OCI-M2 (cell line): ENCODE results near the gene CAPN15.
"Not testable (repeated sequence)": the region's sequence is repeated elsewhere in the genome, so short reads cannot be mapped to it uniquely, and the experiment has no call there.

ENCODE experiments used
- DNase-seq: peaks from one replicate; lab custom pipeline; 2025; ENCODE audit not compliant: unreplicated experiment; lab: John Stamatoyannopoulos, UW

The CAPN15 gene

DNA sequence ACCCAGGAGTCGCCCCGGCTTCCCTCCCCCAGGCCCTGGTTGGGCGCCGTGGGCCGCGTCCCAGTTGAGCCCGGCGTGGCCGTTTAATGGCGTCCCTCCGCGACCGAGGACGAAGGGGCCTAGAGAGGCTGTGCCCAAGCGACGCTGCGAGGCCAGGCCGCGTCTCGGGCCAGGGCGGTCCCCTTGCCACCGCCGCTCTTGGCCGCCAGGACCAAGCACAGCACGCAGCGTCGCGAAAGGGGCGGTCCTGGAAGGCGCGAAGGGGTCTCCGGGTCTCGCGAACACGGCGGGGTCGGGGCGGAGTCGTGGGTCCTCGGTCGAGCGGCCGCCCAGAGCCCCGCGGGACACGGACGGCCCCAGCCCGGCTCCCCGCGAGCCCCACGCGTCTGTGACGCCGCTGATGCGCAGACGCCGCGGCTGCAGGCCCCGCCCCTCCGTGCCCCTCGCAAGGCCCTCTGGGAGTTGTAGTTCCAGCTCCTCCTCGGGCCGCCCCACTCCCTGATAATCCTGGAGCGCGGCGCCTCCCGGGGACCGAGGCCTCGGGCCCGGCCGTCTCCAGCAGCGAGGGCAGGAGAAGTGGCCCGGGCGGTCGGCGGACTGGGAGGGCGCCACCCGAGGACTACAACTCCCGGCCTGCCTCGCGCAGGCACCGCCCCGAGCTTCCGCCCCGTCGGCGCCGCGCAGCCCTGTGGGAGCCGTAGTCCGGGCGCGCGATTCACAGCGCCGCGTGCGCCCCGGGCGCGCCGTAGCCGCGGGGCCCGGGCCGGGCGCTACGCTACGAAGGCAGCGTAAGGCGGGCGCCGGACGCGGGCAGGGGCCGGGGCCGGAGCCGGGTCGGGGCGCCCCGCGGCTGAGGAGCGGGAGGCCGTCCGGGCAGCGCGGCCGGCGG is at the start of gene CAPN15:
TSS of gene CAPN15 (plus strand) at position 698 of the 889 bp plus-strand sequence. CDS start 19,127 bp downstream, outside the sequence.
- no peak for DNase-seq

DNA sequence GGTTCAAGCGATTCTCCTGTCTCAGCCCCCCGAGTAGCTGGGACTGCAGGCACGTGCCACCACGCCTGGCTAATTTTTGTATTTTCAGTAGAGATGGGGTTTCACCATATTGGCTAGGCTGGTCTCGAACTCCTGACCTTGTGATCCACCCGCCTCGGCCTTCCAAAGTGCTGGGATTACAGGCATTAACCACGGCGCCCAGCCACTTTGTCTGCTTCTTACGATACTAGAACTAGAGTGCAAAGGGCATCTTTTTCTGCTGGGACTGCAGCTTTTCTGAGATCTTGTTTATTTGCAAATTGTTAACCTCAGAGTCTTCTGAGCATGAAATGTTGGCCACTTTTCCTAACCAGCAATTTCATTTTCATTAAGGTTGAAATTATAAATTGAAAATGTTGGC is 49.2 kb upstream of the CAPN15 start:
- DNase-seq: not testable (repeated sequence)

DNA sequence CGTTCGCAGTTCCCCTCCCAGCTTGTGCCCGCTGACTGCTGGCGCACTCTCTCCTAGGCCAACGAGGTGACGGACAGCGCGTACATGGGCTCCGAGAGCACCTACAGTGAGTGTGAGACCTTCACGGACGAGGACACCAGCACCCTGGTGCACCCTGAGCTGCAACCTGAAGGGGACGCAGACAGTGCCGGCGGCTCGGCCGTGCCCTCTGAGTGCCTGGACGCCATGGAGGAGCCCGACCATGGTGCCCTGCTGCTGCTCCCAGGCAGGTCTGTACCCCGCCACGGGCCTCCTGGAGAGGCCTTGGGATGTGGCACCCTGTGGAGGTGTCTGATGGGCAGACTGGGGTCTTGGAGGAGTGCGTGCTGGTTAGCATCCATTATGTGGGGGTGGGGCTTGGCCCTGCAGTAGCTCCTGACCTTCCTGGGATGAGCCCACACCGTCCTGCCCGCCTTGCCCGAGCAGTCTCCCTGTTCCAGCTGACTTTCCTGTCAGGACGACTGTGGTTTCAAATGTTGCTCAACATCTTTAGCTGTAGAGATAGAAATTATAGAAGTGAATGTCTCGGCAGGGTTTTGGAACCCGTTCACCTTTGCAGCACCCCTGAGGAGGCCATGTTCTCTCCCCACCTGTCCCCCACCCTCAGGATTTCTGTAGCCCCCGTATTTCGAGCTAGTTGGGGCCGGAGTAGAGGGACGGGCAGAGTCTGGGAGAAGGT is 44.9 kb upstream of the CAPN15 start:
- no peak for DNase-seq

DNA sequence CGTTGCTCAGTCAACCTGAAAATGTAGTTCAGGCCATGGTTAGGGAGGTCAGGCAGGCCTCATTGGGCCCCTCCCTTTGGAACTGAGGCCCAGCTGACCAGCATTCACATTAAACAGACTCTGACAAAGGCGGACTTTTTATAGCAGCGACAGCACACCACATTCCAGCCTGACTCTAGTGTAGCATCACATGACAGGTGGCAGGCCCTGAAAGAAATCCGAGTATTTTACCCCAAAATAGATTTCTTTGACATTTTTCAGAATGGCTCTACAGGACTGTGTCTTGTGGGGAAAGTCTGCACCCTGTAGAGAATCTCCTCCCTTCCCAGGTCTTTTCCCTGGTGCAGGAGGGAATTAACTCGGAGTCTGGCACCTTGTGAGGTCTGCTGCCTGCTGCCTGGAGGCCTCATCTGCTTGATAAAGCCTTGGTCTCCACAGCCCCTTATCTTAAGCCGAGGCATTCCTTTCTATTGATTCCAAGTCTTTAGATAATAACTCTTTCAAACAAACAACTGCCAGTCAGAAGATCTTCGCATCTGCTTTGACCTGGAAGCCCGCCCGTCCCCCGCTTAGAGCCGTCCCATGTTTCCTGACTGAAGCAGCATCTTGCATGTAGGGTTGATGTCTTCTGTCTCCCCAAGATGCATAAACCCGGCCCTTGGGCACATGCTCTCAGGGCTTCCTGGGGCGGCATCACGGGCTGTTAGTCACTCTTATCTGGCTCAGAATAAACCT is 44.0 kb upstream of the CAPN15 start:
- no peak for DNase-seq

DNA sequence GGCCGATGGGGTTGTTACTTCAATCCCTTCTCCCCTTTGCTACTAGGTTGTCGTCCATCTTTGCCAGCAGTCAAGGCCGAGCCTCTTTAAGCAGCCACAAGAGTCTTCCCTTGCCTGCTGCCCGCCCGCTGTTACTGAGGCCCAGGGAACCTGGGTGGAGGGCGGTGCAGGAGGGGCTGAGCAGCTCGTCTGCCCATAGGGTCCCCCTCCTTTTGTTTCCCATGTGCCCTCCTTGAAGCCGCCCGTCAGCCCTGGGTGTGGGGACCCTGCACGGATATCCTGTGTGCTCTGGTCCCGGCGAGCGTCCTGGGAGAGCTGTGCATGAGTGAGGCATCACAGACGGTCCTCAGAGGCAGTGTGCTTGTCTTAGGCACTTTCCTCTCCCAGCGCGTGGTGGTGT is 37.9 kb upstream of the CAPN15 start:
- no peak for DNase-seq

DNA sequence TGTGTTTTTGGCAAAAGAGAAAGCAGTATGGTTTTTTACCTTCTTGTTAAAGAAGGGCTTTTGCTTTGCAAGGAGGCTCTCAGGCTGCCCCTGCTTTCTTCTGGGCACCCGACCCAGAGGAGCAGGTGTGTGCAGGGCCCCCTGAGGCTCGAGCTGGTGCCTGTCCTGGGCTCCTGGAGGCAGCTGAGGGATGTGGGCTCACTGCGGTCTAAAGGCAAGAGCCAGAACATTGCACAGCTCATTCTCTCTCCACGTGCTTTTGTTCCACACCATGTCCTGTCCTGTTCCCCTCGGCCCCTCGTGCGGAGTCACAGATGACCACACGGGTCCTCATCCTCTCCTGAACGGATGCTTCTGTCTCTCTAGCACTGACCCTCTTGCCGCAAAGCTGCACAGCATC is 36.7 kb upstream of the CAPN15 start:
- DNase-seq: no peak

DNA sequence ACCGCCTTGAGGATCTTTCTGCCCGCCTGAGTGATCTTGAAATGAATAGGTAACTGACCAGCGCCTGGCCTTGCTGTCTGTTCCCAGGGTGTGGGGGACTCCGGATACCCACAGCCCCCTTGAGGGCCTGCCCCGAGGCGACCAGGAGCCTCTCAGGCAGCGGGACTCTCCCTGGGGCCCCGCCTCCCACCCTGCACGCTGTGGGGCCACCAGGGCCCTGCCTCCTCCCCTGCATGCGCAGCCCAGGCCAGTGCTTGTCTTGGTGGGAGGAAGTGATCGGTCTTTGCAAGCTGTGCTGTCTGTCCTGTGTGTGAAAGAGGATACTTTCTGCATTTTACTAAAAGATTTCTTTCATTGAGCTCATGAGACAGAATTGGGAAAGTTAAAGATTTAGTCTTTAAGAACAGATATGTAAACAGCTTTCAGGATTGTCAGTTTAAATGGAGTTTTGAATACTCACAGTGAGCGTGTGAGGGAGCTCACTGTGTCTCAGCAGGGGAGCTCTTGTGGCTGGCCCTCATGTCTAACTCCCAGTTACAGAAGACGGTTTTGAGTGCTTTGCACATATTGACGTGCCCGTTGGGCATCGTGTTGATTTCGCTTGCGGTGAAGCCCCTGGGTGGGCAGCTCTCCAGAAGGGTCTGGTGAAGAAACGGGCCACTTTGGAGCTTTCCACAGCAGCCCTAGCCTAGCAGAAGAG is 36.1 kb upstream of the CAPN15 start:
- DNase-seq: no peak

DNA sequence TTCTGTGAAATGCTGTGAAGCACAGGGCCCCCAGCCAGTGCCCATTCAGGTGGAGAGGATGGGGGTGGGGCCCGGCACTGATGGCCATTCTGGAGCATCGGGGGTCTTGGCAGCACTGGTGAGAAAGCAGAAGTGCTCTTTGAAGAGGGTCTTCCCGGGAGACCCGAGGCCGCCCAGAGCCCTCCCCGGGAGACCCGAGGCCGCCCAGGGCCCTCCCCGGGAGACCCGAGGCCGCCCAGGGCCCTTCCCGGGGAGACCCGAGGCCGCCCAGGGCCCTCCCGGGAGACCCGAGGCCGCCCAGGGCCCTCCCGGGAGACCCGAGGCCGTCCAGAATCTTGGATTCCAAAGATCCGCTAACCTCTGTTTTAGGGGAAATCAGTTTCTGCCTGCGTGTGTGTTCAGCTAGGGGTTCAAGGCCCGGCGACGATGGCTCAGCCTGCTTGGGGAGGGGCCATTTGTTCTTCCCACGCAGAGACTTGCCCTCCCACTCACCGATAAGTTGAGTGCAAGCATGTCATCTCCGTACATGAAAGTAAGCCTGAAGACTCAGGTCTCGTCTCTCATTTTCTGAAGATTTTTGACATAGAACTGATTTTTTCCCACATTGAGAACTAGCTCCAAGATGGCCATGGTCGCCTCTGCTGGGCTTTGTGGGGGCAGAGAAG is 35.2 kb upstream of the CAPN15 start:
- no peak for DNase-seq

DNA sequence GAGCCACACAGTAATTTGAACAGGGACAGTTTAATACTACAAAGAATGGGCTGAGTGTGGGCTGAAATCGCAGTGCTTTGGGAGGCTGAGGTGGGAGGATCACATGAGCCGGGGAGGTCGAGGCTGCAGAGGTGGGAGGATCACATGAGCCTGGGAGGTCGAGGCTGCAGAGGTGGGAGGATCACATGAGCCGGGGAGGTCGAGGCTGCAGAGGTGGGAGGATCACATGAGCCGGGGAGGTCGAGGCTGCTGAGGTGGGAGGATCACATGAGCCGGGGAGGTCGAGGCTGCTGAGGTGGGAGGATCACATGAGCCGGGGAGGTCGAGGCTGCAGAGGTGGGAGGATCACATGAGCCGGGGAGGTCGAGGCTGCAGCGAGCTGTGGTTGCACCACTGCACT is 32.8 kb upstream of the CAPN15 start:
- DNase-seq: not testable (repeated sequence)

DNA sequence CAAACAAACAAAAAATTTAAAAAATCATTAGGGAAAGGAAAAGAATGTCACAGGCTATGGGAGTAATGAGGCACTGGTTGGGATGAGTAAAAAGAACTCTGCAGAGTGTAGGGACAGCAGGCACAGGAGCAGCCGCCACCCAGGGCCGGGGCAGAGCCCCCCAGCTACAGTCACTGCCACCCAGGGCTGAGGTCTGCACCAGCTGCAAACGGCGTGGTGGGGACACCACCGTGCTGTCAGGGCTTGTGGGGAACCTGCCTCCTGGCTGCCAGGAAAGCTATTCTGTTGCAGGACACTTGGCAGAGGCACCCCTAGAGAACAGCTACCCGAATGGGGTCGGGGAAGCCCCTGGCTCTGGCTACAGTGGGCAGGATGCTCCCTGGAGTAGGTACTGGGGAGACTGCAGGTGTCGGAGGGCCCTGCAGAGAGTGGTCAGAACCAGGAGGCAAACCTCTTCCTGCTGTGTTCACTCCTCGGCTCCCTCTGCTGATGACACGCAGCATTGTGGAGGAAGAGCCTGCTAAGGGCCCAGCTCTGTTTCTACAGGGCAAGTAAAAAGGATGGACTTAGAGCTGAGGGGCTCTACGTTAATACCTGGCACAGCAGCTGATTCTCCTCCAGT is 32.3 kb upstream of the CAPN15 start:
- DNase-seq: no peak

DNA sequence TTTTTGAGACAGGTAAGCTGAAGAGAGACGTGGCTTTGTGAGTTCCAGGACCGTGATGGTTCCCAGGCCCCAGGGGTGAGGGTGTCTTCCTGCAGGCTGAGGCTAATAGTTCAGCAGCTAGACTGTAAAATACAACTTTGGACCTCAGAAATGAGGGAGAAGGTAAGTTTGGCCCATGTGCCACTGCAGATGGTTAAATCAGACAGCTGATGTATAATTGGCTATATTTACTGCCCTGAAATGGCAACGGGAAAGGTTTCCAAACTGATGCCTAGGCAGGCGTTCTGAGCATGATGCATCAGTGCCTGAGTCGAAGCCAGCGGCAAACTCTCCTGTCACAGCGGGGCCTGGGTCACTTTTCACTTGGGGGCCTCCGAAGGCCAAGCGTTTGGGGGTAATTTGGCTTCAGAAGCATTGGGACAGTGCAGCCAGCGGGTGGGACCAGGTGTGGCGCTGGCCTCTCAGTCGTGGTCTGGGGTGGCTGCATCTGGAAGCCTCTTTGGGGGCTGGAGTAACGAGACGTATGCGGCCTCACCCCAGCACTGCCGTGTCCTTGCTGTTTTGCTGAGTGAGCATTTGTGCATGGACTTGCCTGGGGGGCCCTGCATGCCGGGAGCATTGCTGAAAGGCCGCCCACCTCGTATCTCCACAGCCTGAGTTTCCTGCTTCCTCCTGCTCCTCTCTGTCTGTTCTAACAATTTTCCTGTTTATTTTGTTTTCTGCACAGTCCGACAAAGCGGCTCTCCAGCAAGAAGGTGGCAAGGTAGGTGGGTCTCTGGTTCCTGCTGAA is 31.2 kb upstream of the CAPN15 start:
- no peak for DNase-seq

DNA sequence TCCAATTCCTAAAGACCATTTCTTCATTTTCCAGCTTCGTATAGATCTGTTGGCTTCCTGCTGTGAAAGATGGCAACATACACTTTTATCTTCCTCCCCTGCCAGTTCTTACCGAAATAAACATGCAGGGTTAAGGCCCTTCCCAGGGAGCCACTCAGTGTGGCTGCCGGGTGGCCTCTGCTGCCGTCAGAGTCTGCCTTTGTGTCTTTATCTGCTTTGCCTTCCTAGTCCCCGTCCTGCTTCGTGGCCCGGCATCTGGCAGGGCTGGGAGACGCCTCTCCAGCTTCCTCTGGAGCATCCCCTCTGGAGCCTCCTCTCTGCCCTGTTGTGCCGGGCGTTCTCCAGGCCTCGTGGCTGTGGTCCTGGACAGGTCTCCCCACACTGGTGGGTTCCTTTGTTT is 30.3 kb upstream of the CAPN15 start:
- DNase-seq: no peak

DNA sequence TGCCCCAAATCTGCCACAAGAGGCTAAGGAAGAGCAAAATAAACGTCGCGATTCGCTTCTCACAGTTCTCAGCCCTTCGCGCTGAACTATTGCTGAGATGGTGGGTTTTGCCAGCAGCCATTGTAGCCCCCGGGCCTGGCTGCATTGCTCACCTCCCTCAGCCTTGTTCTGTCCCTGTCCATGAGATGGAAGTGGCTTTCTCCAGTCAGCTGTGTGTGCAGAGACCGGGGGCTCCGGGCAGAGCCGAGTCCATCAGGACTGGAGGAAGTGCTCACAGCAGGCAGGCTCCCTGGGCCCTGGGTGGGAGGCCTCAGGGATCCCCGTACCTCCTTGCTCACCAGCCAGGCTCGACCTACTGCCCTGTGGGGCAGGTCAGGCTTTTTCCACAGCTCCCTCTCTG is 27.6 kb upstream of the CAPN15 start:
- no peak for DNase-seq

DNA sequence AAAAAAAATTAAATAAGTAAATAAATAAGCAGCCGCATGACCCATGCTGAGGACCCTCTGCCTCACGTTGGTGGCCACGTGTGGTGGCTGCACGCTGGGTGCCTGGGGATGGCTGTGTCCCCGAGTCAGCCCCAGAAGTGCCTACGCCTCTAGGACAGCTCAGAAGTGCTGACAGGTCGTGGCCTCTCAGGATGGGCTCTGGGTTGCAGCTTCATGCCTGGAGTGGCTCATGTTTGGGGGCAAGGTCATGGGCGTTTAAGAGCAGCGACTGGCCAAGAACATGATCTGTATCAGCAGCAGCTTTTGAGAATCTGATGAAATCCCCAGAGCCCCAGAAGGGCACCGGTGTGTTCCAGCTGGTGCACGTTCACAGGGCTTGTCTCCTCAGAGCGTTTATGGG is 26.8 kb upstream of the CAPN15 start:
- no peak for DNase-seq

DNA sequence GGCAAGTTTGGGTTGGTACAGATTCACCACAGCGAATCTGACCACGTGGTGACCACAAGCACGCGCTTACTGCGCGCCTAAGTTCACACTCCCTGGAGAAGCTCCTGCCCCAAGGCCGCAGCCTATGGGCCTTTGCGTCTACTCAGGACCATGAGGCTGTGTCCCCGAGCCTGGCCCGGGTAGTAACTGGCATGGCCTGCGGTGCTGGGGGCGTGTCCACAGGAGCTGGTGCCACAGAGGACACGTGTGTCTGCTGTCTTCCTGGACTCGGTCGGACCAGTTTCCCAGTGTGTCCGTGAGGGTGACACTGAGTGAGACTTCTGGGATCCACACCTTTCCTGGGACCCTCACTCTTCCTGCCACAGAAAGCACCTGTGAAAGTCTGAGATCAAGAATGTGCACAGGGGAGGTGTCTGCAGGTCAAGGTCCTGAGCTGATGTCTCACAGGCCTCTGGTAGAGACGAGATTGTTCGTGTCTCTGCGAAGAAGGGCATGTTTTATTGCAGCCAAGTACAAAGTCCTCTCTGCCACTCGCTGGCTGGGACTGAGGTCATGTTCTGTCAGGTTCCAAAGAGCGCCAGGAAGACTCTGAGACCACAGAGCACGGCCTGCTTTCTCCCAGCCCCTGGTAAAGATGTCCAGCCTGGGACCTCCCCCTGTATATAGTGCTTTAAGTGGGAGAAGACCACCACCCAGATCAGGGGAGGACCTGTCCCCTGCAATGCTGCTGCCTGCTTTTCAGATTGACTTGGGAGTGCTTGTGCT is 25.2 kb upstream of the CAPN15 start:
- DNase-seq: no peak

DNA sequence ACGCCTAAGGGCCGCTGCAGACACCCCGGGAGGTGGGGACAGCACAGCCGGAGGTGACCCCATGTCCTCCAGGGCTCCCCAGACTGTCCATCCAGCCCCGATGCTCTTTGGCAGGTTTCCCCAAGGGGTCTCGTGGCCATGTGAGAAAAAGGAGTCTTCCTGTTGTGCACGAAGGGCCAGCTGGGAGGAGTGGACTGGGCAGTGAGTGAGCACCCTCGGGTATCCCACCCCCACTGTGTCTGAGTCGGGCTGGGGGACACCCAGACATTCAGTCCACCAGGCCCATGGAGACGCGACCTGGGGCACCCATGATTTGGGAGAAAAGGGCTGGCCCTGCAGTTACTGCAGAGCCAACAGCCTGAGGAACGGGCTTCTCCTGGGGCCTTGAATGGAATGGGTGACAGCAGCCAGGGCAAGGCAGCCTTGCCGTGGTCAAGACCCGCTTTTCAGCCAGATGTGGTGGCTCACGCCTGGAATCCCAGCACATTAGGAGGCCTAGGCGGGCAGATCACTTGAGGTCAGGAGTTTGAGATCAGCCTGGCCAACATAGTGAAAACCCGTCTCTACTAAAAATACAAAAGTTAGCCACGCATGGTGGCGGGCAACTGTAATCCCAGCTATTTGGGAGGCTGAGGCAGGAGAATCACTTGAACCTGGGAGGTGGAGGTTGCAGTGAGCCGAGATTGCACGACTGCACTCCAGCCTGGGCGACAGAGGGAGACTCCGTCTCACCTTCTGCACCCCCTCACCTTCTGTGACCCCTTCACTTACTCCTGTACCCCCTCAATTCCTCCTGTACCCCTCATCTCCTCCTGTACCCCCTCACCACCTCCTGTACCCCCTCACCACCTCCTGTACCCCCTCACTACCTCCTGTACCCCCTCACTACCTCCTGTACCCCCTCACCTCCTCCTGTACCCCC is 24.1 kb upstream of the CAPN15 start:
- no peak for DNase-seq

DNA sequence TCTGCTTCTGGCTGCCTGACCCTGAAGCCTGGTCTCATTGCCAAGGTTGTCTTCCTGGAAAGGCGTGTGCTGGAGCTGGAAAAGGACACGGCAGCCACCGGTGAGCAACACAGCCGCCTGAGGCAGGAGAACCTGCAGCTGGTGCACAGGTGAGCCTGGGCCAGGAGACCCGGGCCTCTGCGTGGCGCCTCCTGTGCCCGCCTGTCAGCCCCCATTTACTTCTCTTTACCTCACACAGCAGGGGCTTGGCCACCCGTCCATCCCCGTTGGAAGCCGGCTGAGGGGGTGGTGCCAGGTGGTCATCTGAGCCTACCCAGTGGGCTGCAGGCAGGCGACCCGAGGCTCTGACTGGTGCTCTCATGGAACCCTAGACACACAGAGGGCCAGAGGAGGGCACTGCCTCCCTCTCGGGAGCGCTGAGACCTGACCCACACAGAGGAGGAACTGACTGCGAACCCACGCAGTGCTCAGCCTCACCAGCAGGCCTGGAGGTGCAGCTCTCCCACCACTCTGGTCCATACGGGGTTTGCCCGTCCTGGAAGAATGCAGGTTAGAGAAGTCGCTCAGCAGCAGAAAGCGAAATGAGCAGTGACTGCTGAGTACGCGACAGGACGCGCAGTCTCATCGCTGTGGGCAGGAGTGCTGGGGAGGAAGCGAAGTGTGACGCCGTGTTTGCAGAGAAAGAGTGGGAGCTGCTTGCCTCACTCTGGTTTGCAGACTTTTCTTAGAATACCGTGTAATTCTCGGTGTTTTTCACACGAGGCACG is 21.9 kb upstream of the CAPN15 start:
- no peak for DNase-seq
